Activated CD8-positive, alpha-beta memory T cell treated with anti-CD3 and anti-CD28 coated beads for 48 hours (primary cell): ENCODE results near the gene LMBR1.
A peak's percentile ranks its signal among the peaks of the same experiment; 100 is the strongest.
"Not testable (repeated sequence)": the region's sequence is repeated elsewhere in the genome, so short reads cannot be mapped to it uniquely, and the experiment has no call there.

ENCODE experiments used
- DNase-seq, 3 experiments: peaks; one replicate each; pipeline ENCODE4 v3.0.0-alpha.2; 2020; ENCODE audit warnings: low read depth in 2 of 3, low spot score in 2 of 3

LMBR1 gene

GRCh38 chr7:156906200-156906649 is 13.2 kb upstream of the LMBR1 start:
- no peak for DNase-seq

DNA sequence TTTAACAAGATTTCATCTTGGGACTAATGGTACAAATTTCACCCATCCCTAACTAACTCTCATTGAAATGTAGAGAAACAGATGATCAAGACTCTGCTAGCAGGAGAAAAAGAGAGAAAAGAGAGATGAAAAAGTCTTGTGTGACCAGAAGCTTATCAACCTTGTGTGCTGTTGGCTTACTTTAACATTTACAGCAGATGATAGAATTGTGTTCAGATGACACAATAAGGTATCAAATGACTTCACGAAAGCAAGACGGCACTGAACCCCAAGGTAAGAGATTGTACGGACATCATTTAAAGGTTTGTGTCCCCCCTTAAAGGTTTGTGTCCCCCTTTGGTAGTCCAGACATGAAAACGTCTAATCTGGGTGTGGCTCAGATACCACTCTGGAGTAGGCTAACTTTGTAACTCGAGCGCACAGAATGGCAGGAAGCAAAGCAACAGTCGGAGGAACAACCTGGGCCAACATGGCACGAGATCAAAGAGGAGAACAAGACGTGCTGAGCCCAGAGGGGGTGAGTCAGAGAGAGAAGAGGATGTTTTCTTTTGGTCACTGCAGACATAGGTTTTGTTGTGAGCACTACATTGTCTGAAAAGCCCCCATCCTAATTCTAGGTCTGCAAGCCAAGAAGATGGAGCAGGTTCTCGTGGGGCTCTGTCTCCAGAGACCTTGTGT is 10.4 kb upstream of the LMBR1 start:
- no peak for DNase-seq

- not testable (repeated sequence) for DNase-seq
Observed at GRCh38 chr7:156900093-156900492, 7.1 kb upstream of the LMBR1 start.

GRCh38 chr7:156898938-156899337 is 6.0 kb upstream of the LMBR1 start:
- DNase-seq: no peak

DNA sequence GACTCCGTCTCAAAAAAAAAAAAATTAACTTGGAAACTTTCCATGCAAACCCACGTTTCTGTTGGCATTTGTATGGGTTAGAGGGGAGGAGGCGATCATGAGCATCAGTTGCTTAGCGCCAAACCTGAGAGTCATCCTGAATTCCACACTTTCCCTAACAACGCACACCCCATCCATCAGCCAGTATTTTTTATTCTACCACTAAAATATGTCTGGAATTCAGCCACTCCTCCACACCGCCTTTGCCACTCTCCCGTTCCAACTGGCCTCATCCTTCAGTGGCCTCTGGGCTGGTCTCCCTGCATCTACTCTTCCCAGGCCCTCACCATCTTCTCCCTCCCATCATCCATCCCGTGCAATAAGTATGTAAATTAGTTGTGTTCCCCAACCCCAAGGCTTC is 4.7 kb upstream of the LMBR1 start:
- DNase-seq: no peak

GRCh38 chr7:156896388-156897022 is 3.5 kb upstream of the LMBR1 start:
- DNase-seq: no peak

- DNase-seq: no peak
Observed at GRCh38 chr7:156895024-156895780, 2.2 kb upstream of the LMBR1 start.

DNA sequence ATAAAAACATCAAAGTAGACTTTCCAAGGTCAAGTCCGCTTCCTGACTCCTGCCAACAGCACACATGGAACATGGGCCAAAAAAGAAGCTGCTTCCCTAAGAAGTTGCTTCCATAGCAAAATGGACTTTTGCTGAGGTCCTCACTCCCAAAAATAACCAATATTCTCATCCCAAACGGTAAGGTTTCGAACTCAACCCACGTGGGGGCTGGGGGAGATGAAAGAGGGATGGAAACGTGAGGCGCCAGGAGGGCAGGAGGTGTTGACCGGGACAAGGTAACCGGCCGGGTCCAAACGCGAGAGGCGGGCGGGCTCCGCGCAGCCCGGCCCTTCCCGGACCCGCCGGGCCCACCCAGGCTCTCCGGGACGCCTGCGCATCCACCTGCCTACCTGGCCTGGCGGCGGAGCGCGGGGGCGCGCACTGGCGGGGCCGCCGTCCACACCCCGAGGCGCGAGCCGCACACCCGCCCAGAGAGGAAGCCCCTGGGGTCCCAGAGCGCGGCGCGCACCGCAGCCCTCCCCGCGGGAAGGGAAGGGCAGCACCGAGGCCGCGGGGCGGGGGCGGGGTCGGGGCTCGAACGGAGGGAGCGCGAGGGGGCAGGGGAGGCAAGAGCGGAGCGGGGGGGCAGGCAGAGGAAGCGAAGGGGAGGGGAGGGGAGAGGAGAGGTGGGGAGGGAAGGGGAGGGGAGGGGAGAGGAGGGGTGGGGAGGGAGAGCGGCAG is 742 bp downstream of the LMBR1 start:
- peak; percentile 20 to 42 (median 36) for DNase-seq

GRCh38 chr7:156889746-156890145 is 3.2 kb downstream of the LMBR1 start:
- no peak for DNase-seq

- DNase-seq: no peak
Observed at GRCh38 chr7:156889089-156889488, 3.9 kb downstream of the LMBR1 start.

DNA sequence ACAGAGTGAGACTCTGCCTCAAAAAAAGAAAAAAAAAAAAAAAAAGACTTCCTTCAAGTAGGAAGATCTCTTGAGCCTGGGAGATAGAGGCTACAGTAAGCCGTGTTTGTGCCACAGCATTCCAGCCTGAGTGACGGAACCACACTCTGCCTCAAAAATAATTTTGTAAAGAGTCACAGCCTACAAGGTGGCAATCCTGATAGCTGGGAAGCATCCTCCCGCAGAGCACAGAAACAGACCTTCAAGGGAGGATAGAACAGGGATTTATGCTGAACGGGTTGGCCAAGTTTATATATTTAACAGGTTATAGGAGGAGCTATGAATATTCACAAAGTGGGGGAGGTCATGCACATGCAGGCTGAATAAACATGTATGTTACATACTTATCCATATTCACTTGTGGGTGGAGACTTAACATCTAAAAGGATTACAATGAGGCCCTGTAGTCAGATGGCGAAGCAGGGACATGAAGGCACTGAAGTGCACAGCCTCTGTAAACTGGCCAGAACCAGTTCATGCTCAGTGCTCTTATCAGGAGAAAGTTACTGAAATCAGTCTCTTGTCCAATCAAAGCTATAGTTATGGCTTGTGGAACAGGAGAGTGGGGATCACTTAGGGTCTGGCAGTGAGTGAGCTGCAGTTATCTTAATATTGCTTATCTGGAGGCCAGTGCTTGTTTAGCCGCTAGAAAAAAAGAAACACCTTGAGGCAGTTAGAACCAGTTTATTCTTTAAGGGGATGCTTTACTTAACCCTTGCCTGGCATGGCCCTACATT is 6.8 kb downstream of the LMBR1 start:
- no peak for DNase-seq

GRCh38 chr7:156881679-156882078 is 11.3 kb downstream of the LMBR1 start:
- no peak for DNase-seq

- no peak for DNase-seq
Observed at GRCh38 chr7:156875766-156876165, 17.2 kb downstream of the LMBR1 start.

- not testable (repeated sequence) for DNase-seq
Observed at GRCh38 chr7:156868363-156868762, 24.6 kb downstream of the LMBR1 start.

- no peak for DNase-seq
Observed at GRCh38 chr7:156865493-156865892, 27.5 kb downstream of the LMBR1 start.

- DNase-seq: not testable (repeated sequence)
Observed at GRCh38 chr7:156862022-156862421, 31.0 kb downstream of the LMBR1 start.

DNA sequence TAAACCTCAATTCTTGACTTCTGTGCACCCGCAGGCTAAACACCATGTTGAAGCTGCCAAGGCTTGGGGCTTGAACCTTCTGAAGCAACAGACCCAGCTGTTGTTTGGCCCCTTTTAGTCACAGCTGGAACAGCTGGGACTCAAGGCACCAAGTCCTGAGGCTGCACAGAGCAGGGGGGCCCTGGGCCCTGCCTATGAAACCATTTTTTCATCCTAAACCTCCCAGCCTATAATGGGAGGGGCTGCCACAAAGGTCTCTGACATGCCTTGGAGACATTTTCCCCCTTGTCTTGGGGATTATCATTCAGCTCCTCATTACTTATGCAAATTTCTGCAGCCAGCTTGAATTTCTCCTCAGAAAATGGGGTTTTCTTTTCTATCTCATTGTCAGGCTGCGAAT is 31.8 kb downstream of the LMBR1 start:
- DNase-seq: no peak

DNA sequence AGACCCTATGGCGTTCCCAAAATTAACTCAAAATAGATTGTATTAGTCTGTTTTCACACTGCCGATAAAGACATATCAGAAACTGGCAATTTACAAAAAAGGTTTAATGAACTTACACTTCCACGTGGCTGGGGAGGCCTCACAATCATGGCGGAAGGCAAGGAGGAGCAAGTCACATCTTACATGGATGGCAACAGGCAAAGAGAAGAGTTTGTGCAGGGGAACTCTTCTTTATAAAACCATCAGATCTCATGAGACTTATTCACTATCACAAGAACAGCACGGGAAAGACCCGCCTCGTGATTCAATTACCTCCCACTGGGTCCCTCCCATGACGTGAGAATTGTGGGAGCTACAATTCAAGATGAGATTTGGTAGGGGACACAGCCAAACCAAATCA is 32.9 kb downstream of the LMBR1 start:
- DNase-seq: not testable (repeated sequence)

- DNase-seq: no peak
Observed at GRCh38 chr7:156858523-156858922, 34.5 kb downstream of the LMBR1 start.

GRCh38 chr7:156857757-156858156 is 35.2 kb downstream of the LMBR1 start:
- no peak for DNase-seq

DNA sequence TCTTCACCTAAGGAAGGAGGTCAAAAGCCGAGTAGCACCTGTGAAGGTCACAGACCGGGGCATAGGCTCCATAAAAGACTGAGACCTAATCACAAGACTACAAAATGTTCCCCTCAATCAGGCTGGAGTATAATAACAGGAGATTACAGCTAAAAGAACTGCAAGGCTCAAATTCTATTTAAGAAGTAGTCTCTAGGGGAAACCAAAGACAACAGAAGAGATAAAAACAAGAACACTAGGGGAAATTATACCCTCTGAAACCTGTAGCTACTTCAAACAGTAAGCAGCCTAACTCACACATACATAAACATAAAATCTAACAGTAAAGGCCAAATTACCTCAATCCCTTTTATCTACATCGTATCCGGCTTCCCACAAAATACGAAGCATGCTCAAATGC is 38.3 kb downstream of the LMBR1 start:
- no peak for DNase-seq
